HepG2 (cell line): Measurements from ENCODE around the gene PKIB. TPM values are rescaled to one million over a fixed set of nuclear protein-coding genes. Genes with fewer than 3 reads are reported as not detected.

ENCODE experiments used
- FOXA3 ChIP-seq: IDR thresholded peaks from 2 replicates; pipeline ENCODE4 v1.6.1; 2016; ENCODE audit warnings: missing genetic modification reagents, missing compliant biosample characterization
- FOXK1 ChIP-seq: sonication (generic); formaldehyde crosslinking; IDR thresholded peaks from 2 replicates; pipeline ENCODE4 v1.4.0; 2020; ENCODE audit warnings: low read depth, missing genetic modification reagents, borderline replicate concordance
- KDM5B ChIP-seq: sonication (generic); formaldehyde crosslinking; IDR thresholded peaks from 2 replicates; pipeline ENCODE4 v1.4.0; 2020; ENCODE audit warnings: missing genetic modification reagents, mild to moderate bottlenecking, borderline replicate concordance
- MAFF ChIP-seq: IDR thresholded peaks from 2 replicates; pipeline ENCODE4 v1.6.1; 2011; ENCODE audit warnings: low read depth, low read length, improper control_type of control experiment
- STAT6 ChIP-seq: sonication (generic); formaldehyde crosslinking; IDR thresholded peaks from 2 replicates; pipeline ENCODE4 v1.4.0; 2020; ENCODE audit warnings: missing genetic modification reagents, mild to moderate bottlenecking, borderline replicate concordance
- ZFP90 ChIP-seq: sonication (generic); formaldehyde crosslinking; IDR thresholded peaks from 2 replicates; pipeline ENCODE4 v1.8.0; 2022; ENCODE audit warnings: missing genetic modification reagents, mild to moderate bottlenecking, inconsistent platforms, borderline replicate concordance
- ZNF281 ChIP-seq: sonication (generic); formaldehyde crosslinking; IDR thresholded peaks from 2 replicates; pipeline ENCODE4 v1.4.0; 2020; ENCODE audit warnings: missing genetic modification reagents, borderline replicate concordance
- ZNF564 ChIP-seq: sonication (generic); formaldehyde crosslinking; IDR thresholded peaks from 2 replicates; pipeline ENCODE4 v1.8.1; 2023; ENCODE audit warnings: mild to moderate bottlenecking, missing genetic modification reagents
- ZNF788 ChIP-seq: sonication (generic); formaldehyde crosslinking; IDR thresholded peaks from 2 replicates; pipeline ENCODE4 v1.5.0; 2020; ENCODE audit warnings: mild to moderate bottlenecking, missing genetic modification reagents, borderline replicate concordance
- polyA plus RNA-seq, 8 experiments: library from polyadenylated mRNA; depleted of rRNA in 3 of 8; stranded (reverse) in 7 of 8; unstranded in 1 of 8; fragments of >200 nt; fragmentation: Illumina TruSeq in 4 of 8; extraction: Trizol in 4 of 8; gene quantifications; 2 replicates each; pipeline versions ENCODE4 v1.2.1 to v1.2.3, GENCODE V29; 2011 to 2016; ENCODE audit warnings: low read depth in 4 of 8, missing spikeins in 1 of 8, mixed read lengths in 1 of 8; ENCODE audit not compliant: insufficient read depth in 1 of 8
- total RNA-seq, 5 experiments: library from RNA; depleted of rRNA; stranded (reverse); fragments of >200 nt; fragmentation: Illumina TruSeq; extraction: Trizol; gene quantifications; 2 replicates each; pipeline ENCODE4 v1.2.3, GENCODE V29; 2016; ENCODE audit warnings: low read depth in 1 of 5
- TF ChIP-seq, protein P1 (sequence below): sonication (generic); formaldehyde crosslinking; IDR thresholded peaks from 2 replicates; pipeline ENCODE4 v1.5.1; 2020; ENCODE audit warnings: mild to moderate bottlenecking, moderate library complexity, missing genetic modification reagents
- TF ChIP-seq, protein P2 (sequence below): sonication (generic); formaldehyde crosslinking; IDR thresholded peaks from 2 replicates; pipeline ENCODE4 v1.4.0; 2020; ENCODE audit warnings: missing genetic modification reagents; ENCODE audit errors: not compliant biosample characterization
- TF ChIP-seq, protein P3 (sequence below): IDR thresholded peaks from 2 replicates; pipeline ENCODE4 v1.6.1; 2012; ENCODE audit warnings: low read length, improper control_type of control experiment
- TF ChIP-seq, protein P4 (sequence below): IDR thresholded peaks from 2 replicates; pipeline ENCODE4 v1.6.1; 2016; ENCODE audit warnings: low read depth, borderline replicate concordance

Gene PKIB
- total and polyA plus RNA-seq, 2 of the 13 experiments (the other 11 are each of a cell fraction or from before 2014, with no cell fraction given), result 1.4 to 1.5 TPM

DNA sequence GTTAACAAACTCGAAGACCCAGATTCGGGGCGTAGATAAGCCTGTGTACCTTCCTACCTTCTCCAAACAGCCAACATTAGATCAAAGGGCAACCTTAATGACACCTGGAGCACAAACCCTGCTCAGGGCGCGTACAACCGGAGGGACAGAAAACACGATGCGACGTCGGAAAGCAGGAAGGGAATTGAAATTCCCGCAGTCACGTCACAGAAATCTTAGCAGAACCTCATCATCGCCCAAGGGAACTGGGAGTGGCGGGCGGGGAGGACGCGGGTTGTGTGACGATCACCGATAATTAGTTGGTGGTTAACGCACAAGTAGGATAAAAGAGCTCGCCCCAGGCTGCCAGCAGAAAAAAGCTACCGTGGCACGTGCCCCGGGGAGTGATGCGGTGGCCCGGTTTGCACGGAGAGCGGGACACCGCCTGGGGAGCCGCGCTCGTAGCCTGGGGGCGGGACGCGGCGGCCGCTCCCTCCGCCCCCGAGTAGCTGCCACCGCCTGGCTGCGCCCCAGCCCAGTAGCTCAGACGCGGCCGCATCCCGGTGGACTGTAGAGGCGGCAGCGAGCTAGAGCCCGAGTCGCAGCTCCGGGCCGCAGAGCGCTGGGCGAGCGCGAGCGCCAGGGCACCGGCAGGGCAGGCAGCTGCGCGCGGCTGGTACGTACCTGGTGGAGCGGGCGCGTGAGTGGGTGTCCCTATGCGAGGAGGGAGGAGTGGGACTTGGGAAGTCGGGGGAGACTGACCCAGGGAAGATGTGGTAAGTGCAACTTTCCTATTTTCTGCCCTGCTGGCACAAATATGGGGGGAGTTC, at the start of gene PKIB (continued):
- TF ChIP-seq ZNF281 (CRISPR knock-in tag) (no peak), FOXK1 (CRISPR knock-in tag) (0 out of 2 replicates have a peak, but pooled peaks have one; percentile 14), STAT6 (CRISPR knock-in tag) (no peak), ZFP90 (CRISPR knock-in tag) (no peak; the same call in 1 of the 2 replicates), ZNF564 (CRISPR knock-in tag) (peak; percentile 91), FOXA3 (CRISPR knock-in tag) (0 out of 2 replicates have a peak, but pooled peaks have one; percentile 31), MAFF (no peak), ZNF788 (CRISPR knock-in tag) (peak; percentile 91), KDM5B (CRISPR knock-in tag) (peak; percentile 42; the same call in 1 of the 2 replicates)
- TF ChIP-seq, protein P1, sequence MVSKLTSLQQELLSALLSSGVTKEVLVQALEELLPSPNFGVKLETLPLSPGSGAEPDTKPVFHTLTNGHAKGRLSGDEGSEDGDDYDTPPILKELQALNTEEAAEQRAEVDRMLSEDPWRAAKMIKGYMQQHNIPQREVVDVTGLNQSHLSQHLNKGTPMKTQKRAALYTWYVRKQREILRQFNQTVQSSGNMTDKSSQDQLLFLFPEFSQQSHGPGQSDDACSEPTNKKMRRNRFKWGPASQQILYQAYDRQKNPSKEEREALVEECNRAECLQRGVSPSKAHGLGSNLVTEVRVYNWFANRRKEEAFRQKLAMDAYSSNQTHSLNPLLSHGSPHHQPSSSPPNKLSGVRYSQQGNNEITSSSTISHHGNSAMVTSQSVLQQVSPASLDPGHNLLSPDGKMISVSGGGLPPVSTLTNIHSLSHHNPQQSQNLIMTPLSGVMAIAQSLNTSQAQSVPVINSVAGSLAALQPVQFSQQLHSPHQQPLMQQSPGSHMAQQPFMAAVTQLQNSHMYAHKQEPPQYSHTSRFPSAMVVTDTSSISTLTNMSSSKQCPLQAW, result no peak
- TF ChIP-seq, protein P2, sequence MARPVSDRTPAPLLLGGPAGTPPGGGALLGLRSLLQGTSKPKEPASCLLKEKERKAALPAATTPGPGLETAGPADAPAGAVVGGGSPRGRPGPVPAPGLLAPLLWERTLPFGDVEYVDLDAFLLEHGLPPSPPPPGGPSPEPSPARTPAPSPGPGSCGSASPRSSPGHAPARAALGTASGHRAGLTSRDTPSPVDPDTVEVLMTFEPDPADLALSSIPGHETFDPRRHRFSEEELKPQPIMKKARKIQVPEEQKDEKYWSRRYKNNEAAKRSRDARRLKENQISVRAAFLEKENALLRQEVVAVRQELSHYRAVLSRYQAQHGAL (CRISPR knock-in tag), result peak; percentile 48
- TF ChIP-seq, protein P3, sequence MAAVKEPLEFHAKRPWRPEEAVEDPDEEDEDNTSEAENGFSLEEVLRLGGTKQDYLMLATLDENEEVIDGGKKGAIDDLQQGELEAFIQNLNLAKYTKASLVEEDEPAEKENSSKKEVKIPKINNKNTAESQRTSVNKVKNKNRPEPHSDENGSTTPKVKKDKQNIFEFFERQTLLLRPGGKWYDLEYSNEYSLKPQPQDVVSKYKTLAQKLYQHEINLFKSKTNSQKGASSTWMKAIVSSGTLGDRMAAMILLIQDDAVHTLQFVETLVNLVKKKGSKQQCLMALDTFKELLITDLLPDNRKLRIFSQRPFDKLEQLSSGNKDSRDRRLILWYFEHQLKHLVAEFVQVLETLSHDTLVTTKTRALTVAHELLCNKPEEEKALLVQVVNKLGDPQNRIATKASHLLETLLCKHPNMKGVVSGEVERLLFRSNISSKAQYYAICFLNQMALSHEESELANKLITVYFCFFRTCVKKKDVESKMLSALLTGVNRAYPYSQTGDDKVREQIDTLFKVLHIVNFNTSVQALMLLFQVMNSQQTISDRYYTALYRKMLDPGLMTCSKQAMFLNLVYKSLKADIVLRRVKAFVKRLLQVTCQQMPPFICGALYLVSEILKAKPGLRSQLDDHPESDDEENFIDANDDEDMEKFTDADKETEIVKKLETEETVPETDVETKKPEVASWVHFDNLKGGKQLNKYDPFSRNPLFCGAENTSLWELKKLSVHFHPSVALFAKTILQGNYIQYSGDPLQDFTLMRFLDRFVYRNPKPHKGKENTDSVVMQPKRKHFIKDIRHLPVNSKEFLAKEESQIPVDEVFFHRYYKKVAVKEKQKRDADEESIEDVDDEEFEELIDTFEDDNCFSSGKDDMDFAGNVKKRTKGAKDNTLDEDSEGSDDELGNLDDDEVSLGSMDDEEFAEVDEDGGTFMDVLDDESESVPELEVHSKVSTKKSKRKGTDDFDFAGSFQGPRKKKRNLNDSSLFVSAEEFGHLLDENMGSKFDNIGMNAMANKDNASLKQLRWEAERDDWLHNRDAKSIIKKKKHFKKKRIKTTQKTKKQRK, result no peak
- TF ChIP-seq, protein P4, sequence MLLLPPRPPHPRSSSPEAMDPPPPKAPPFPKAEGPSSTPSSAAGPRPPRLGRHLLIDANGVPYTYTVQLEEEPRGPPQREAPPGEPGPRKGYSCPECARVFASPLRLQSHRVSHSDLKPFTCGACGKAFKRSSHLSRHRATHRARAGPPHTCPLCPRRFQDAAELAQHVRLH (CRISPR knock-in tag), result 0 out of 2 replicates have a peak, but pooled peaks have one; percentile 30
